Colonic mucosa (tissue), 4 donors: ENCODE measurements around the gene SLC29A3. TPM values are rescaled to one million over a fixed set of nuclear protein-coding genes. Genes with fewer than 3 reads are reported as not detected.
"Not testable (repeated sequence)": the region's sequence is repeated elsewhere in the genome, so short reads cannot be mapped to it uniquely, and the experiment has no call there.

Experiments used
- DNase-seq: peaks from one replicate; pipeline ENCODE4 v3.0.0-alpha.2; 2020
- H3K27ac ChIP-seq: fragments of 200-600 bp; one replicate; pipeline ENCODE4 v1.8.0; 2021
- H3K27me3 ChIP-seq: fragments of 200-600 bp; one replicate; pipeline ENCODE4 v1.8.0; 2021
- H3K36me3 ChIP-seq: fragments of 200-600 bp; one replicate; pipeline ENCODE4 v1.8.0; 2021
- H3K4me1 ChIP-seq: fragments of 200-600 bp; one replicate; pipeline ENCODE4 v1.8.0; 2021; ENCODE audit warnings: mild to moderate bottlenecking
- H3K4me3 ChIP-seq: fragments of 200-600 bp; one replicate; pipeline ENCODE4 v1.8.0; 2021
- H3K9ac ChIP-seq, 2 donors: one replicate each; pipeline ENCODE4 v1.7.0; 2013; ENCODE audit warnings: control low read depth in 2 of 2, low read depth in 2 of 2, low read length in 2 of 2
- H3K9me3 ChIP-seq: fragments of 200-600 bp; one replicate; pipeline ENCODE4 v1.8.0; 2021
- intact Hi-C: fragments of 100-400 bp; cut with DNase I; formaldehyde crosslinking; loops from one replicate; pipeline ENCODE4 v1.14.1; 2022
- total RNA-seq, 2 donors: library from RNA; stranded (reverse); fragmentation: NEBNext Ultra II Directional in 1 of 2; extraction: Animal tissue kit (Norgen Biotek cat#: 25700) in 1 of 2; gene quantifications; one replicate each; pipeline ENCODE4 v1.2.1, GENCODE V29; 2021
- TF ChIP-seq, protein P1 (sequence below): fragments of 200-600 bp; IDR thresholded peaks from one replicate; pipeline ENCODE4 v1.8.0; 2022; ENCODE audit warnings: antibody characterized with exemption, mild to moderate bottlenecking
- donor health status: healthy.
- donor health status: DM: no; HTN: no; CAD: no.
- donor health status: DM: no; HTN: no; CAD: no.

The SLC29A3 gene
- total RNA-seq, 2 donors from 2014 or later, result 3.8 to 6.5 TPM

DNA sequence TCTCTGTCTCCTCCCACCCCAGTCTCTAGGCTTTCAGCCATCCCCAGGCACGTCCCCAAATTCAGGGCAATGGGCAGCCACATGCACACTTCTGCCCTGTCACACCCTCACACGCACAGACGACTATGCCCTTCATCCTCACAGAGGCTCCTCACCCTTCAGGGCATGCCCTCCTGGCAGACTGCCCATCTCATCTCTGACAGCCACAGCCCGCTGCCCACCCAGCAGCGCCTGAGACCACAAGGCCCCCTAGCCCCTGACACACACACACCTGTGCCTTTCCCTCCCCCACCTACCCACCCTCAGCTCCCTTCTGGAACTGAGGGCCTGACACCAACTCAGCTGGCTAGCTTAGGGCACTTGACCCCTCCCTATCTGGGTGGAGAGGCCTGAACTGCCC is 23.0 kb upstream of the SLC29A3 start:
- H3K9ac ChIP-seq, result no peak overlapping the region
- no peak overlapping the region for H3K27ac ChIP-seq
- H3K27me3 ChIP-seq, result no peaks in the 10 kb centered on the region
- no peaks in the 10 kb centered on the region for H3K9me3 ChIP-seq
- TF ChIP-seq, protein P1, sequence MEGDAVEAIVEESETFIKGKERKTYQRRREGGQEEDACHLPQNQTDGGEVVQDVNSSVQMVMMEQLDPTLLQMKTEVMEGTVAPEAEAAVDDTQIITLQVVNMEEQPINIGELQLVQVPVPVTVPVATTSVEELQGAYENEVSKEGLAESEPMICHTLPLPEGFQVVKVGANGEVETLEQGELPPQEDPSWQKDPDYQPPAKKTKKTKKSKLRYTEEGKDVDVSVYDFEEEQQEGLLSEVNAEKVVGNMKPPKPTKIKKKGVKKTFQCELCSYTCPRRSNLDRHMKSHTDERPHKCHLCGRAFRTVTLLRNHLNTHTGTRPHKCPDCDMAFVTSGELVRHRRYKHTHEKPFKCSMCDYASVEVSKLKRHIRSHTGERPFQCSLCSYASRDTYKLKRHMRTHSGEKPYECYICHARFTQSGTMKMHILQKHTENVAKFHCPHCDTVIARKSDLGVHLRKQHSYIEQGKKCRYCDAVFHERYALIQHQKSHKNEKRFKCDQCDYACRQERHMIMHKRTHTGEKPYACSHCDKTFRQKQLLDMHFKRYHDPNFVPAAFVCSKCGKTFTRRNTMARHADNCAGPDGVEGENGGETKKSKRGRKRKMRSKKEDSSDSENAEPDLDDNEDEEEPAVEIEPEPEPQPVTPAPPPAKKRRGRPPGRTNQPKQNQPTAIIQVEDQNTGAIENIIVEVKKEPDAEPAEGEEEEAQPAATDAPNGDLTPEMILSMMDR, result no peak
- intact Hi-C loops, result no loop called here
- no peak for DNase-seq
- H3K4me3 ChIP-seq, result no peak overlapping the region
- H3K36me3 ChIP-seq, result no peaks in the 10 kb centered on the region
- no peaks in the 10 kb centered on the region for H3K4me1 ChIP-seq

DNA sequence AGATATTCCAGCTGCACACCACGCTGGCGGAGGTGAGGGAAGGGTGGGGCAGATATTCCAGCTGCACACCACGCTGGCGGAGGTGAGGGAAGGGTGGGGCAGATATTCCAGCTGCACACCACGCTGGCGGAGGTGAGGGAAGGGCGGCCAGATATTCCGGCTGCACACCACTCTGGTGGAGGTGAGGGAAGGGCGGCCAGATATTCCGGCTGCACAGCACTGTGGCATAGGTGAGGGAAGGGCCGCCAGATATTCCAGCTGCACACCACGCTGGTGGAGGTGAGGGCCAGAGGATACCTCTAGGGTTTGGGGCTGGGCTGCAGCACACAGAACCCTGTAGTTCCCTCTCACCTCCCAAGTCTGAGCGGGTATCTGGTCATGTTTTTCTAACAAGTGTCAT is 22.2 kb upstream of the SLC29A3 start:
- H3K9ac ChIP-seq, DNase-seq, H3K4me3 ChIP-seq, H3K4me1 ChIP-seq, H3K27ac ChIP-seq, H3K36me3 ChIP-seq, intact Hi-C loops, H3K9me3 ChIP-seq, H3K27me3 ChIP-seq: not testable (repeated sequence)

DNA sequence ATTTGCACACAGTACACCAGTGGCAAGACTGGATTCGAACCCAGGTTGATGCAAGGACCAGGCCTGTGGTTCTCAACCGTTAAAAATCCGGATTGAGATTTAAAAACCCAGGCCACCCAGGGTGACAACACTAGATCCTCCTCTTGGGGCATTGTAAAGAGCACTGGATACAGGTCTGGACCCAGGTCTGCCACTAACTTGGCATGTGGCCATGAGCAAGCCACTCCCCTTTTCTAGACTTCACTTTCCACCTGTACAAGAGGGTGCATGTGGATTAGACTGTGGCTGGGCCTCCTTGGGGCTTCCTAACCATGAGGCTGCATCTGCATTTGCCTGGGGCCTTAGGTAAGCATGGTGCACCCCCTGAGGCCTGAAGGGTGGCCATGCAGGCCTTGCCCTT is 21.7 kb upstream of the SLC29A3 start:
- intact Hi-C loops, result no loop called here
- H3K4me1 ChIP-seq, result no peaks in the 10 kb centered on the region
- TF ChIP-seq, protein P1, result no peak
- H3K36me3 ChIP-seq, result no peaks in the 10 kb centered on the region
- H3K4me3 ChIP-seq, result no peak overlapping the region
- no peaks in the 10 kb centered on the region for H3K9me3 ChIP-seq
- DNase-seq, result no peak
- H3K9ac ChIP-seq, result no peak overlapping the region
- H3K27me3 ChIP-seq, result no peaks in the 10 kb centered on the region
- H3K27ac ChIP-seq, result no peak overlapping the region

DNA sequence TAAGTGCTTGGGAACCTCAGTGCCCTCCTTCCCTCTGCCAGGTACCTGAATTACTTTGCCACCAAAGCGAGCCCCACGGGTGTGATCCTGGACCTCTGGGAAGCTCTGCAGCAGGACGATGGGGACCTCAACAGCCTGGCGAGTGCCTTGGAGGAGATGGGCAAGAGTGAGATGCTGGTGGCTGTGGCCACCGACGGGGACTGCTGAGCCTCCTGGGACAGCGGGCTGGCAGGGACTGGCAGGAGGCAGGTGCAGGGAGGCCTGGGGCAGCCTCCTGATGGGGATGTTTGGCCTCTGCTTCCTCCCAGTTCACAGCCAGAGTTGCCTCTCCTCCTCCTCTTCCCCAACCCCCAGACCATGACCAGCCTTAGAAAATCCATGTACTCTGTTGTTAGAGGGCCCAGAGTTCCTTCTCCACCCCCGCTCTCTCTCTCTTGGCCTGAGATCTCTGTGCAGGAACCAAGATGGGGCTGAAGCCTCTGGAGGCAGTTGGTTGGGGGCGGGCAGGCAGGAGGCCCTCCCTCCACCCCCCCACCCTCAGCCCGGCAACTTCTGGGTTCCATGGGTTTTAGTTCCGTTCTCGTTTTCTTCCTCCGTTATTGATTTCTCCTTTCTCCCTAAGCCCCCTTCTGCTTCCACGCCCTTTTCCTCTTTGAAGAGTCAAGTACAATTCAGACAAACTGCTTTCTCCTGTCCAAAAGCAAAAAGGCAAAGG is 19.8 kb upstream of the SLC29A3 start:
- Histone ChIP-seq H3K27ac (no peak overlapping the region), H3K9ac (no peak overlapping the region), H3K4me1 (no peaks in the 10 kb centered on the region), H3K27me3 (no peaks in the 10 kb centered on the region), H3K4me3 (no peak overlapping the region), H3K9me3 (no peaks in the 10 kb centered on the region), H3K36me3 (no peaks in the 10 kb centered on the region)
- TF ChIP-seq, protein P1, result no peak
- intact Hi-C loops, result no loop called here
- DNase-seq, result no peak

DNA sequence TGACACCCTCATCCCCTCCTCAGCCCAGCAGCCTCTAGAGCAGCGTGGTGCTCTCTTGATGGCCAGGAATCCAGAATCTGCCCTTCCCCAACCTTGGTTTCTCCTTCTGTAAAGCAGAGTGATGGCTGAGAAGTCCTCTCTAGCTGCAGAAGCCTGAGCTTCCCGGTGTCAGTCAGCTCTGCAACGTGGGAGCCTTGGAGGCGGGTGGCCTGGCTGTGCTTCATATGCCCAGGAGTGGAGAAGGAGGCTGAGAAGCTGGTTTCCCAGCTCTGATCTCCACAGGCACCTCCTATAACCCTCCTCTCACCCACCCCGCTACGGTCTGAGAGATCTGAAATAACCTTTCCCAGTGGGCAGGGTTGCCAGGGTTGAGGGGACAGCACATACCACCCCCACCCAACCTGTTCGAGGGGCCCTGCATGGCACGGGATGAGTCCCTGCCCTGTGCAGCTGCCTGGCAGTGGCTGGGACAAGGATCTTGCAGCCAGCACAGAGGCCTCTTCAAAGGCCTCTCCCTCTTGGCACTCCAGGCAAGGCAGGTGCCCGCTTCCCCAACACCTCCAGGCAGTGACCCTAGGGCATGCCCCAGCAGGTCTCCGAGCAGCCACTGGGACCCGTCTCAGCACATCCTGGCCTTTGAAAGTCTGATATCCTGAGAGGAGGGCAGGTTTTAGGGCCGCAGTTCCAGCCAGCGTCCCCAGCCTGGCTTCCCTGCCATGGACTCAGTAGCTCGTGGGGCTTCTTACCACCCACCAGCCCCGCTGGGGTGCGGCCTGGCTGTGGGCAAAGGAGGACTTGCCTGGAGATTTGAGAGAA is 18.3 kb upstream of the SLC29A3 start:
- intact Hi-C loops, result no loop called here
- TF ChIP-seq, protein P1, result no peak
- Histone ChIP-seq H3K4me1 (no peaks in the 10 kb centered on the region), H3K27me3 (no peaks in the 10 kb centered on the region), H3K9me3 (no peaks in the 10 kb centered on the region), H3K27ac (no peak overlapping the region), H3K36me3 (no peaks in the 10 kb centered on the region), H3K9ac (no peak overlapping the region), H3K4me3 (no peak overlapping the region)
- no peak for DNase-seq
